GM12865 (cell line): ENCODE measurements around the gene CBX3.

Experiments
- DNase-seq: peaks from one replicate; pipeline ENCODE4 v3.0.0; 2010; ENCODE audit warnings: low read depth
- H3K4me3 ChIP-seq: 2 replicates; pipeline ENCODE4 v1.5.1; 2011; ENCODE audit warnings: mild to moderate bottlenecking, low read depth, low read length, control low read depth
- CTCF ChIP-seq: IDR thresholded peaks from 2 replicates; pipeline ENCODE4 v1.5.1; 2011; ENCODE audit warnings: low read length, control low read depth, low read depth, inconsistent platforms; ENCODE audit not compliant: insufficient read depth; ENCODE audit errors: missing control alignments

Gene CBX3

GRCh38 chr7:26195867-26196657 lies 5.5 kb upstream of the CBX3 start:
- no peak for TF ChIP-seq CTCF
- H3K4me3 ChIP-seq: peak overlapping the region; percentile 80
- DNase-seq: no peak

GRCh38 chr7:26197153-26198115 lies 4.1 kb upstream of the CBX3 start:
- no peak for TF ChIP-seq CTCF
- peak overlapping the region; percentile 80 for H3K4me3 ChIP-seq
- DNase-seq: peak; percentile 47

GRCh38 chr7:26198133-26198780 lies 3.3 kb upstream of the CBX3 start:
- TF ChIP-seq CTCF: peak; percentile 59
- H3K4me3 ChIP-seq: peak overlapping the region; percentile 80
- peak; percentile 51 for DNase-seq

GRCh38 chr7:26198781-26199169 lies 2.8 kb upstream of the CBX3 start:
- TF ChIP-seq CTCF: no peak
- peak overlapping the region; percentile 80 for H3K4me3 ChIP-seq
- no peak for DNase-seq

- DNase-seq: peak; percentile 72
- no peak for TF ChIP-seq CTCF
- H3K4me3 ChIP-seq: peak overlapping the region; percentile 80
Observed at GRCh38 chr7:26199301-26200037, 2.1 kb upstream of the CBX3 start.

GRCh38 chr7:26200038-26200443 lies 1.5 kb upstream of the CBX3 start:
- TF ChIP-seq CTCF: no peak
- peak overlapping the region; percentile 80 for H3K4me3 ChIP-seq
- peak; percentile 79 for DNase-seq
